RPMI7951 (cell line): ENCODE data around the gene PIP5KL1. TPM values are rescaled to one million over a fixed set of nuclear protein-coding genes. Genes with fewer than 3 reads are reported as not detected.

ENCODE experiments used
- DNase-seq: peaks from one replicate; pipeline ENCODE4 v3.0.0-alpha.2; 2012; ENCODE audit warnings: low read depth
- total RNA-seq: library from RNA; depleted of rRNA; stranded (reverse); fragments of >200 nt; shearing (Covaris generic); gene quantifications from 2 replicates; pipeline ENCODE4 v1.2.3, GENCODE V29; 2014

PIP5KL1 gene
- total RNA-seq, 1 experiment from 2014 or later = 0.24 TPM

- no peak for DNase-seq
Observed at GRCh38 chr9:127915801-127916719, 14.5 kb downstream of the PIP5KL1 start.

- DNase-seq = no peak
Observed at GRCh38 chr9:127915325-127915752, 15.2 kb downstream of the PIP5KL1 start.

GRCh38 chr9:127913682-127914081, 16.9 kb downstream of the PIP5KL1 start:
- DNase-seq = no peak

- DNase-seq = no peak
Observed at GRCh38 chr9:127912882-127913281, 17.7 kb downstream of the PIP5KL1 start.

- DNase-seq = no peak
Observed at GRCh38 chr9:127912296-127912695, 18.3 kb downstream of the PIP5KL1 start.

- peak; percentile 43 for DNase-seq
Observed at GRCh38 chr9:127910613-127911205, 19.9 kb downstream of the PIP5KL1 start.

- no peak for DNase-seq
Observed at GRCh38 chr9:127909839-127910273, 20.7 kb downstream of the PIP5KL1 start.

GRCh38 chr9:127908660-127908926, 22.0 kb downstream of the PIP5KL1 start:
- no peak for DNase-seq

- no peak for DNase-seq
Observed at GRCh38 chr9:127907867-127908659, 22.5 kb downstream of the PIP5KL1 start.

GRCh38 chr9:127905788-127906191, 24.8 kb downstream of the PIP5KL1 start:
- no peak for DNase-seq

GRCh38 chr9:127905004-127905728, 25.4 kb downstream of the PIP5KL1 start:
- DNase-seq = no peak

GRCh38 chr9:127904561-127905003, 26.0 kb downstream of the PIP5KL1 start:
- DNase-seq = no peak

- no peak for DNase-seq
Observed at GRCh38 chr9:127903557-127904475, 26.8 kb downstream of the PIP5KL1 start.

- peak; percentile 65 for DNase-seq
Observed at GRCh38 chr9:127899128-127899943, 31.2 kb downstream of the PIP5KL1 start, which contains the start of gene ST6GALNAC6. Gene ST6GALNAC6 (minus strand): TSS chr9:127899603. CDS start chr9:127897981, 1,622 bp downstream.

GRCh38 chr9:127898433-127899127, 32.0 kb downstream of the PIP5KL1 start:
- DNase-seq = peak; percentile 70

GRCh38 chr9:127897193-127897692, 33.3 kb downstream of the PIP5KL1 start:
- no peak for DNase-seq

- no peak for DNase-seq
Observed at GRCh38 chr9:127896395-127897192, 34.0 kb downstream of the PIP5KL1 start.

- DNase-seq = no peak
Observed at GRCh38 chr9:127895811-127896210, 34.8 kb downstream of the PIP5KL1 start.
